Testis (tissue), 3 donors: ENCODE results near the gene HAPLN3. TPM values are rescaled to one million over a fixed set of nuclear protein-coding genes. Genes with fewer than 3 reads are reported as not detected.
A peak's percentile ranks its signal among the peaks of the same experiment; 100 is the strongest.

Experiments used
- DNase-seq: peaks from one replicate; pipeline ENCODE4 v3.0.0-alpha.2; 2019
- H3K27ac ChIP-seq, 2 donors: fragments of 200-600 bp; sonication (generic); one replicate each; pipeline ENCODE4 v1.5.1; 2019
- H3K27me3 ChIP-seq: fragments of 200-600 bp; sonication (generic); one replicate; pipeline ENCODE4 v1.5.1; 2019
- H3K36me3 ChIP-seq: fragments of 200-600 bp; sonication (generic); one replicate; pipeline ENCODE4 v1.5.1; 2017; ENCODE audit warnings: low read depth; ENCODE audit errors: missing control alignments
- H3K4me1 ChIP-seq: fragments of 200-600 bp; sonication (generic); one replicate; pipeline ENCODE4 v1.5.1; 2019
- H3K4me3 ChIP-seq, 2 donors: fragments of 200-600 bp; sonication (generic); one replicate each; pipeline ENCODE4 v1.5.1; 2017 to 2019
- H3K9me3 ChIP-seq: fragments of 200-600 bp; sonication (generic); one replicate; pipeline ENCODE4 v1.5.1; 2017
- POLR2A ChIP-seq: fragments of 450-650 bp; IDR thresholded peaks from one replicate; pipeline ENCODE4 v1.6.1; 2017; ENCODE audit warnings: antibody characterized with exemption, mild to moderate bottlenecking, moderate library complexity
- WGBS, 2 donors: methylation state at CpG; one replicate each; pipeline ENCODE4 v1.1.5; 2018; 5-methylcytosine and 5-hydroxymethylcytosine counted together
- intact Hi-C: fragments of 100-400 bp; cut with DNase I; formaldehyde crosslinking; loops from one replicate; pipeline ENCODE4 v1.15.1; 2023; ENCODE audit warnings: low total_unique reads
- polyA plus RNA-seq: library from polyadenylated mRNA; stranded (reverse); fragments of 350-450 nt; fragmentation: Illumina TruSeq; extraction: RNeasy Lipid Tissue Mini Kit (QIAGEN cat#74804); gene quantifications from one replicate; pipeline ENCODE4 v1.2.3, GENCODE V29; 2014; ENCODE audit warnings: low read depth, low replicate concordance; ENCODE audit not compliant: insufficient read depth
- total RNA-seq, 2 donors: library from RNA; depleted of rRNA; stranded (reverse); fragments of >200 nt; gene quantifications; one replicate each; pipeline ENCODE4 v1.2.3, GENCODE V29; 2016
- TF ChIP-seq, protein P1 (sequence below), 3 experiments: fragments of 450-650 bp in 2 of 3; fragments of 200-600 bp in 1 of 3; sonication (generic) in 1 of 3; IDR thresholded peaks; one replicate each; pipeline ENCODE4 v1.5.1; 2016 to 2019; ENCODE audit warnings: antibody characterized with exemption in 3 of 3, mild to moderate bottlenecking in 2 of 3, moderate library complexity in 1 of 3

HAPLN3 gene
- total and polyA plus RNA-seq, 3 donors from 2014 or later: 4.8 to 5.6 (median 5.0) TPM

- H3K4me1 ChIP-seq: peaks cover 15% of the 10 kb centered on the region
- TF ChIP-seq POLR2A: no peak
- TF ChIP-seq, protein P1, sequence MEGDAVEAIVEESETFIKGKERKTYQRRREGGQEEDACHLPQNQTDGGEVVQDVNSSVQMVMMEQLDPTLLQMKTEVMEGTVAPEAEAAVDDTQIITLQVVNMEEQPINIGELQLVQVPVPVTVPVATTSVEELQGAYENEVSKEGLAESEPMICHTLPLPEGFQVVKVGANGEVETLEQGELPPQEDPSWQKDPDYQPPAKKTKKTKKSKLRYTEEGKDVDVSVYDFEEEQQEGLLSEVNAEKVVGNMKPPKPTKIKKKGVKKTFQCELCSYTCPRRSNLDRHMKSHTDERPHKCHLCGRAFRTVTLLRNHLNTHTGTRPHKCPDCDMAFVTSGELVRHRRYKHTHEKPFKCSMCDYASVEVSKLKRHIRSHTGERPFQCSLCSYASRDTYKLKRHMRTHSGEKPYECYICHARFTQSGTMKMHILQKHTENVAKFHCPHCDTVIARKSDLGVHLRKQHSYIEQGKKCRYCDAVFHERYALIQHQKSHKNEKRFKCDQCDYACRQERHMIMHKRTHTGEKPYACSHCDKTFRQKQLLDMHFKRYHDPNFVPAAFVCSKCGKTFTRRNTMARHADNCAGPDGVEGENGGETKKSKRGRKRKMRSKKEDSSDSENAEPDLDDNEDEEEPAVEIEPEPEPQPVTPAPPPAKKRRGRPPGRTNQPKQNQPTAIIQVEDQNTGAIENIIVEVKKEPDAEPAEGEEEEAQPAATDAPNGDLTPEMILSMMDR (IDR thresholded peaks at IDR 0.05): no peak
- H3K36me3 ChIP-seq: no peaks in the 10 kb centered on the region
- no peaks in the 10 kb centered on the region for H3K27me3 ChIP-seq
- WGBS, 2 donors: 85 to 93% methylated on average over 9 of the region's 9 CpGs
- no peak overlapping the region for H3K4me3 ChIP-seq
- H3K27ac ChIP-seq: no peak overlapping the region
- no peaks in the 10 kb centered on the region for H3K9me3 ChIP-seq
- intact Hi-C loops: no loop called here
- no peak for DNase-seq
Observed at GRCh38 chr15:88899251-88899650, 3.9 kb upstream of the HAPLN3 start.

DNA sequence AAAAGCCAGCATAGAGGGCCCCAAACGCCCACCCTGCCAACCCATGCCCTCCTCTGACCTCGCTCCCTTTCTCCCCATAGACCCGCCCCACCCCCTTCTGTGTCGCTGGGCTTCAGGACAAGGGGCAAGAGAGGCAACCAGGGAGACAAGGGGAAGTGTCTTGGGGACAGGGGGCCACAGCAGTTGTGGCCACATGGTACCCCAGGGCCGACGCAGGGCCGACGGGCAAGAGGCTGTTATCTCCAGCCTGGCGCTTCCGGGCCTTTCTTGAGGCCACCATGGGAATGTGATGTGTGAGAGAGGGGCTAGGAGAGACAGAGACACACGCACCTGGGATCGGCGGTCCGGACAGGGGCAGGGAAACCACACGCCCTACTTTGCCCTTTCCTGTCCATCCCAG is 3.4 kb upstream of the HAPLN3 start:
- no peak overlapping the region for H3K27ac ChIP-seq
- H3K27me3 ChIP-seq: no peaks in the 10 kb centered on the region
- TF ChIP-seq, protein P1 (IDR thresholded peaks at IDR 0.05): no peak
- no peak for TF ChIP-seq POLR2A
- no peaks in the 10 kb centered on the region for H3K9me3 ChIP-seq
- DNase-seq: no peak
- H3K4me1 ChIP-seq: peaks cover 15% of the 10 kb centered on the region
- H3K4me3 ChIP-seq: no peak overlapping the region
- intact Hi-C loops: no loop called here
- H3K36me3 ChIP-seq: no peaks in the 10 kb centered on the region
- 85 to 89% methylated on average over 14 to 15 of the region's 15 CpGs for WGBS, 2 donors

DNA sequence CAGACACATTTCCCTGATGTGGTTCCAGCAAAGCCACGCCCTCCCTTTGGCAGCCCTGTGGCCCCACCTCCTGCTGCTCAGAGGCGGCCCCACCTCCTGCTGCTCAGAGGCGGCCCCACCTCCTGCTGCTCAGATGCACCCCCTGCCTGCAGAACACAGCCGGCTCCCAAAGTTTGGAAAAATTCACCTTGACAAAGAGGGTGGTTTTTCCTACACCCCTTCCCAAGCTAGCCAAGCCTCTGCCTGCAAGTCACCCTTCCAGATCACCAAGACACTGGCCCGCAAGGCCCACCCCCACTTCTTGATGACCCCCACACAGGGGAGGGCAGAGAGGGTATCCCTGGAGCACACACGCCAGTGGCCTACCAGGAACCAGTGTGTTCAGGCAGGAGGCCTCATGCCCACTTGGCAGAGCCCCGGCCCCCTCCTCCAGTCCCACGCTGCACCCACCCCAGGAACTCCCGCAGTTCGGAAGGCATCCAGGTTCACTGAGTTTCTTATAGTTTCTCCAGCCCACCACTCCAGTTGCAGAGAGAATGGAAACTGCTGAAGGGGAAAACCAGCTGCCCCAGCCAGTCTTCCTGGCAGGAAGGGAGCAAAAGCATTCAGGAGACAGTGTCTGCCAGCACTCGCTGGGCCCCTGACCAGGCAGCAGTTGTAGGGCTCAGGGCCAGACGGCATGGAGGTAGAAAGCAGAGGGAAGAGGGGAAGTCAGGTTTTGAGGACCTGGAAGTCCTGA is 2.3 kb upstream of the HAPLN3 start:
- H3K4me1 ChIP-seq: peaks cover 15% of the 10 kb centered on the region
- peak; percentile 83 for DNase-seq
- WGBS, 2 donors: 42 to 51% methylated on average over 10 to 12 of the region's 12 CpGs
- intact Hi-C loops: no loop called here
- no peak overlapping the region for H3K27ac ChIP-seq
- H3K36me3 ChIP-seq: no peaks in the 10 kb centered on the region
- no peaks in the 10 kb centered on the region for H3K27me3 ChIP-seq
- no peak for TF ChIP-seq POLR2A
- TF ChIP-seq, protein P1 (IDR thresholded peaks at IDR 0.05): peak in 2 of 3 experiments; percentile 42 to 52
- no peaks in the 10 kb centered on the region for H3K9me3 ChIP-seq
- no peak overlapping the region for H3K4me3 ChIP-seq

GRCh38 chr15:88897142-88897455 is 1.8 kb upstream of the HAPLN3 start:
- Histone ChIP-seq H3K4me1 (peaks cover 15% of the 10 kb centered on the region), H3K36me3 (no peaks in the 10 kb centered on the region), H3K9me3 (no peaks in the 10 kb centered on the region), H3K27ac (no peak overlapping the region), H3K4me3 (no peak overlapping the region), H3K27me3 (no peaks in the 10 kb centered on the region)
- 23 to 42% methylated on average over 8 of the region's 8 CpGs for WGBS, 2 donors
- DNase-seq: no peak
- intact Hi-C loops: no loop called here
- TF ChIP-seq, protein P1 (IDR thresholded peaks at IDR 0.05): no peak
- no peak for TF ChIP-seq POLR2A
